AG04449 (cell line): ENCODE measurements around the gene INPP5D.

ENCODE experiments used
- CTCF ChIA-PET: fragments of 350-600 bp; formaldehyde crosslinking; extraction: SDS; loops from one replicate; lab custom pipeline; 2021; ENCODE audit warnings: antibody characterized with exemption; lab: Yijun Ruan, JAX
- POLR2A ChIA-PET: fragments of 400-600, 350-600 bp; formaldehyde crosslinking; extraction: SDS; loops from one replicate; lab custom pipeline; 2020; ENCODE audit warnings: antibody characterized with exemption, inconsistent platforms; lab: Yijun Ruan, JAX
- DNase-seq: peaks from one replicate; pipeline ENCODE4 v3.0.0-alpha.2; 2010; ENCODE audit warnings: low read depth, low spot score
- H3K4me3 ChIP-seq: 2 replicates; pipeline ENCODE4 v1.5.1; 2011; ENCODE audit warnings: low read depth, mild to moderate bottlenecking, control low read depth, low read length
- CTCF ChIP-seq: IDR thresholded peaks from one replicate; pipeline ENCODE4 v1.5.1; 2011; ENCODE audit warnings: mild to moderate bottlenecking, moderate library complexity, low read length, control low read depth, inconsistent platforms; ENCODE audit not compliant: insufficient read depth; ENCODE audit errors: missing control alignments

The INPP5D gene

GRCh38 chr2:233065954-233066470, 5.9 kb downstream of the INPP5D start:
- ChIA-PET CTCF (interaction anchor here (1.1 kb wide), 1 partner anchor 12 kb away, joined by 7 read pairs; no protein-coding TSS in a partner anchor), POLR2A (no interaction called here)
- H3K4me3 ChIP-seq: no peak overlapping the region
- DNase-seq: no peak
- no peak for TF ChIP-seq CTCF

GRCh38 chr2:233068762-233069418, 8.7 kb downstream of the INPP5D start:
- no peak for TF ChIP-seq CTCF
- ChIA-PET POLR2A (no interaction called here), CTCF (no interaction called here)
- H3K4me3 ChIP-seq: no peak overlapping the region
- no peak for DNase-seq

GRCh38 chr2:233072838-233073237, 12.7 kb downstream of the INPP5D start:
- no peak overlapping the region for H3K4me3 ChIP-seq
- no peak for DNase-seq
- POLR2A ChIA-PET: no interaction called here
- CTCF ChIA-PET: no interaction called here
- no peak for TF ChIP-seq CTCF

- ChIA-PET CTCF (no interaction called here), POLR2A (no interaction called here)
- DNase-seq: no peak
- TF ChIP-seq CTCF: no peak
- no peak overlapping the region for H3K4me3 ChIP-seq
These were observed 14.0 kb downstream of the INPP5D start for GRCh38 chr2:233074106-233074505.

GRCh38 chr2:233075141-233075965, 15.2 kb downstream of the INPP5D start:
- CTCF ChIA-PET: interaction anchor here (1.6 kb wide), 1 partner anchor 21 kb away, joined by 8 read pairs; no protein-coding TSS in a partner anchor
- POLR2A ChIA-PET: no interaction called here
- H3K4me3 ChIP-seq: no peak overlapping the region
- DNase-seq: no peak
- TF ChIP-seq CTCF: no peak

GRCh38 chr2:233075966-233076339, 15.8 kb downstream of the INPP5D start:
- DNase-seq: no peak
- POLR2A ChIA-PET: no interaction called here
- CTCF ChIA-PET: interaction anchor here (1.6 kb wide), 1 partner anchor 22 kb away, joined by 8 read pairs; no protein-coding TSS in a partner anchor
- no peak overlapping the region for H3K4me3 ChIP-seq
- no peak for TF ChIP-seq CTCF
